Measurements from ENCODE around the gene UBQLNL.
A peak's percentile ranks its signal among the peaks of the same experiment; 100 is the strongest.

- TF ChIP-seq CTCF (IDR thresholded peaks at IDR 0.05; ENCODE audit: insufficient read depth, low read length): no peak
- no peak for TF ChIP-seq POLR2AphosphoS5 (IDR thresholded peaks at IDR 0.05; ENCODE audit: low read depth)
- TF ChIP-seq, protein P1, sequence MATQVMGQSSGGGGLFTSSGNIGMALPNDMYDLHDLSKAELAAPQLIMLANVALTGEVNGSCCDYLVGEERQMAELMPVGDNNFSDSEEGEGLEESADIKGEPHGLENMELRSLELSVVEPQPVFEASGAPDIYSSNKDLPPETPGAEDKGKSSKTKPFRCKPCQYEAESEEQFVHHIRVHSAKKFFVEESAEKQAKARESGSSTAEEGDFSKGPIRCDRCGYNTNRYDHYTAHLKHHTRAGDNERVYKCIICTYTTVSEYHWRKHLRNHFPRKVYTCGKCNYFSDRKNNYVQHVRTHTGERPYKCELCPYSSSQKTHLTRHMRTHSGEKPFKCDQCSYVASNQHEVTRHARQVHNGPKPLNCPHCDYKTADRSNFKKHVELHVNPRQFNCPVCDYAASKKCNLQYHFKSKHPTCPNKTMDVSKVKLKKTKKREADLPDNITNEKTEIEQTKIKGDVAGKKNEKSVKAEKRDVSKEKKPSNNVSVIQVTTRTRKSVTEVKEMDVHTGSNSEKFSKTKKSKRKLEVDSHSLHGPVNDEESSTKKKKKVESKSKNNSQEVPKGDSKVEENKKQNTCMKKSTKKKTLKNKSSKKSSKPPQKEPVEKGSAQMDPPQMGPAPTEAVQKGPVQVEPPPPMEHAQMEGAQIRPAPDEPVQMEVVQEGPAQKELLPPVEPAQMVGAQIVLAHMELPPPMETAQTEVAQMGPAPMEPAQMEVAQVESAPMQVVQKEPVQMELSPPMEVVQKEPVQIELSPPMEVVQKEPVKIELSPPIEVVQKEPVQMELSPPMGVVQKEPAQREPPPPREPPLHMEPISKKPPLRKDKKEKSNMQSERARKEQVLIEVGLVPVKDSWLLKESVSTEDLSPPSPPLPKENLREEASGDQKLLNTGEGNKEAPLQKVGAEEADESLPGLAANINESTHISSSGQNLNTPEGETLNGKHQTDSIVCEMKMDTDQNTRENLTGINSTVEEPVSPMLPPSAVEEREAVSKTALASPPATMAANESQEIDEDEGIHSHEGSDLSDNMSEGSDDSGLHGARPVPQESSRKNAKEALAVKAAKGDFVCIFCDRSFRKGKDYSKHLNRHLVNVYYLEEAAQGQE (IDR thresholded peaks at IDR 0.05; ENCODE audit: insufficient replicate concordance, low read depth): no peak
- TF ChIP-seq GABPA (IDR thresholded peaks at IDR 0.05; ENCODE audit: low read depth): peak; percentile 68
- peak; percentile 55; the same call in 1 of the 2 replicates for TF ChIP-seq SPI1 (IDR thresholded peaks at IDR 0.05; ENCODE audit: borderline replicate concordance, low read depth)
Observed at GRCh38 chr11:5564259-5565019, 47.9 kb upstream of the UBQLNL start.

Measured in HL-60 (cell line).